ENCODE measurements around the gene ACVR2A.

Gene ACVR2A

GRCh38 chr2:147927053-147927588 lies 82.3 kb downstream of the ACVR2A start:
- DNase-seq: no peak

GRCh38 chr2:147933931-147934330 lies 89.1 kb downstream of the ACVR2A start:
- no peak for DNase-seq

- no peak for DNase-seq
Measured at GRCh38 chr2:147934881-147935620, 90.2 kb downstream of the ACVR2A start.

- DNase-seq: no peak
Measured at GRCh38 chr2:147937744-147938349, 93.0 kb downstream of the ACVR2A start.

- no peak for DNase-seq
Measured at GRCh38 chr2:147939313-147939712, 94.5 kb downstream of the ACVR2A start.

- DNase-seq: no peak
Measured at GRCh38 chr2:147945660-147946059, 100.8 kb downstream of the ACVR2A start.

GRCh38 chr2:147952118-147952517 lies 107.3 kb downstream of the ACVR2A start:
- no peak for DNase-seq

- DNase-seq: no peak
Measured at GRCh38 chr2:147968571-147968970, 123.7 kb downstream of the ACVR2A start.

- no peak for DNase-seq
Measured at GRCh38 chr2:147976102-147976501, 131.3 kb downstream of the ACVR2A start.

GRCh38 chr2:147977679-147978078 lies 132.8 kb downstream of the ACVR2A start:
- no peak for DNase-seq
